Measurements from ENCODE around the gene DGLUCY.

DGLUCY gene

DNA sequence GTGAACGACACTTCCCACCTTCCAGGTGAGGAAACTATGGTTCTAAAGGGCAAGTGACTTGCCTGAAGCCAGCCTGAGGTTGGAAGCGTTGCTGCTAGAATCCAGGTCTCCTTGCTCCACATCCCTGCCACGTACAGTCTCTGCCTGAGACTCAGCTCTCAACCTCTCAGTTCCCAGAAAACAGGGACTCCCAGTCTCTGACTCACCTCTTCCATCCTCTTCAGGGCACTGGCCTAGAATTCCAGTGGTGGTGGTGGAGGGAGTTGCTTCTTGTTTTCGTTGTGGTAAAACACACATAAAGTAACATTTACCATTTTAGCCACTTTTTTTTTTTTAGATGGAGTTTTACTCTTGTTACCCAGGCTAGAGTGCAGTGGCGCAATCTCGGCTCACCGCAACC lies 123.3 kb downstream of the DGLUCY start:
- no peak for TF ChIP-seq PPARA (CRISPR knock-in tag; IDR thresholded peaks at IDR 0.05; ENCODE audit: borderline replicate concordance)
- no peak for TF ChIP-seq CSRNP3 (CRISPR knock-in tag; IDR thresholded peaks at IDR 0.05)
- TF ChIP-seq SNAI2 (CRISPR knock-in tag; IDR thresholded peaks at IDR 0.05): no peak
- TF ChIP-seq ESRRG (CRISPR knock-in tag; IDR thresholded peaks at IDR 0.05): no peak
- no peak for TF ChIP-seq PATZ1 (CRISPR knock-in tag; IDR thresholded peaks at IDR 0.05; ENCODE audit: borderline replicate concordance)
- no peak for TF ChIP-seq ISL1 (CRISPR knock-in tag; IDR thresholded peaks at IDR 0.05)
- TF ChIP-seq TOX (CRISPR knock-in tag; IDR thresholded peaks at IDR 0.05; ENCODE audit: borderline replicate concordance): no peak
- no peak for TF ChIP-seq ZFP30 (CRISPR knock-in tag; IDR thresholded peaks at IDR 0.05)
- ATAC-seq: 0 out of 3 replicates have a peak, but pooled peaks have one; percentile 24

GRCh38 chr14:91238085-91238484 lies 124.2 kb downstream of the DGLUCY start:
- no peak for ATAC-seq
- TF ChIP-seq CSDC2 (CRISPR knock-in tag; IDR thresholded peaks at IDR 0.05): no peak
- no peak for TF ChIP-seq ZNF8 (CRISPR knock-in tag; IDR thresholded peaks at IDR 0.05)
- no peak for TF ChIP-seq SNAI2 (CRISPR knock-in tag; IDR thresholded peaks at IDR 0.05)
- TF ChIP-seq PATZ1 (CRISPR knock-in tag; IDR thresholded peaks at IDR 0.05; ENCODE audit: borderline replicate concordance): no peak
- TF ChIP-seq, protein P1, sequence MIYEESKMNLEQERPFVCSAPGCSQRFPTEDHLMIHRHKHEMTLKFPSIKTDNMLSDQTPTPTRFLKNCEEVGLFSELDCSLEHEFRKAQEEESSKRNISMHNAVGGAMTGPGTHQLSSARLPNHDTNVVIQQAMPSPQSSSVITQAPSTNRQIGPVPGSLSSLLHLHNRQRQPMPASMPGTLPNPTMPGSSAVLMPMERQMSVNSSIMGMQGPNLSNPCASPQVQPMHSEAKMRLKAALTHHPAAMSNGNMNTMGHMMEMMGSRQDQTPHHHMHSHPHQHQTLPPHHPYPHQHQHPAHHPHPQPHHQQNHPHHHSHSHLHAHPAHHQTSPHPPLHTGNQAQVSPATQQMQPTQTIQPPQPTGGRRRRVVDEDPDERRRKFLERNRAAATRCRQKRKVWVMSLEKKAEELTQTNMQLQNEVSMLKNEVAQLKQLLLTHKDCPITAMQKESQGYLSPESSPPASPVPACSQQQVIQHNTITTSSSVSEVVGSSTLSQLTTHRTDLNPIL (CRISPR knock-in tag; IDR thresholded peaks at IDR 0.05; ENCODE audit: low read depth): no peak
- no peak for TF ChIP-seq ZNF565 (CRISPR knock-in tag; conservative IDR thresholded peaks at IDR 0.05; ENCODE audit: low read depth)
- no peak for TF ChIP-seq TCF4 (CRISPR knock-in tag; IDR thresholded peaks at IDR 0.05; ENCODE audit: borderline replicate concordance)
- no peak for TF ChIP-seq ESRRG (CRISPR knock-in tag; IDR thresholded peaks at IDR 0.05)
- no peak for TF ChIP-seq BACH2 (CRISPR knock-in tag; IDR thresholded peaks at IDR 0.05; ENCODE audit: borderline replicate concordance)
- TF ChIP-seq GLIS3 (CRISPR knock-in tag; IDR thresholded peaks at IDR 0.05): no peak
- TF ChIP-seq ZNF70 (CRISPR knock-in tag; IDR thresholded peaks at IDR 0.05): no peak
- no peak for TF ChIP-seq ZFP3 (CRISPR knock-in tag; IDR thresholded peaks at IDR 0.05)
- TF ChIP-seq PPARA (CRISPR knock-in tag; IDR thresholded peaks at IDR 0.05; ENCODE audit: borderline replicate concordance): no peak
- TF ChIP-seq ISL1 (CRISPR knock-in tag; IDR thresholded peaks at IDR 0.05): no peak
- no peak for TF ChIP-seq TSHZ2 (CRISPR knock-in tag; IDR thresholded peaks at IDR 0.05)
- TF ChIP-seq CSRNP3 (CRISPR knock-in tag; IDR thresholded peaks at IDR 0.05): no peak
- TF ChIP-seq TOX (CRISPR knock-in tag; IDR thresholded peaks at IDR 0.05; ENCODE audit: borderline replicate concordance): no peak
- TF ChIP-seq ARNTL (CRISPR knock-in tag; IDR thresholded peaks at IDR 0.05; ENCODE audit: borderline replicate concordance, low read depth): no peak
- TF ChIP-seq POU6F1 (CRISPR knock-in tag; IDR thresholded peaks at IDR 0.05; ENCODE audit: borderline replicate concordance, low read depth): no peak
- no peak for TF ChIP-seq ZC3H10 (CRISPR knock-in tag; IDR thresholded peaks at IDR 0.05)

Data from SK-N-SH treated with all-trans-retinoic acid at 6 μM for 48 hours (cell line).